Activated T-helper 2 cell treated with anti-CD3 and anti-CD28 coated beads, Interferon-gamma antibody, Interleukin-2, Interleukin-4, amounts not matched to agents 10 μg/mL and 5 μg/mL and 100 μg/mL, durations not matched to agents 14 hours and 24 hours and 36 hours (primary cell): ENCODE results near the gene FLNB. TPM values are rescaled to one million over a fixed set of nuclear protein-coding genes. Genes with fewer than 3 reads are reported as not detected.
A peak's percentile ranks its signal among the peaks of the same experiment; 100 is the strongest.

Source experiments
- DNase-seq: peaks from one replicate; pipeline ENCODE4 v3.0.0; 2021; ENCODE audit warnings: low spot score
- H3K27ac Mint-ChIP-seq: one replicate; pipeline ENCODE4 v1.8.0; 2021; ENCODE audit warnings: mixed read lengths
- H3K27me3 Mint-ChIP-seq: one replicate; pipeline ENCODE4 v1.8.0; 2021; ENCODE audit warnings: low read depth, mixed read lengths
- H3K36me3 Mint-ChIP-seq: one replicate; pipeline ENCODE4 v1.8.0; 2021; ENCODE audit warnings: low read depth, mixed read lengths
- H3K4me1 Mint-ChIP-seq: one replicate; pipeline ENCODE4 v1.8.0; 2021; ENCODE audit warnings: low read depth, mixed read lengths
- H3K4me3 Mint-ChIP-seq: one replicate; pipeline ENCODE4 v1.8.0; 2021; ENCODE audit warnings: low read depth, mild to moderate bottlenecking, moderate library complexity, mixed read lengths
- H3K9me3 Mint-ChIP-seq: one replicate; pipeline ENCODE4 v1.8.0; 2021; ENCODE audit warnings: mixed read lengths
- intact Hi-C: fragments of 100-400 bp; cut with micrococcal nuclease; formaldehyde crosslinking; loops from one replicate; pipeline ENCODE4 v1.15.1; 2023
- total RNA-seq: library from RNA; stranded (reverse); gene quantifications from 2 replicates; pipeline ENCODE4 v1.2.3, GENCODE V29; 2022

Gene FLNB
- total RNA-seq, 1 donor from 2014 or later = 35.6 TPM

GRCh38 chr3:58107597-58107996, 99.4 kb downstream of the FLNB start:
- DNase-seq = no peak
- peaks cover 46% of the 10 kb centered on the region for H3K36me3 Mint-ChIP-seq
- H3K27me3 Mint-ChIP-seq = no peaks in the 10 kb centered on the region
- H3K4me1 Mint-ChIP-seq = peaks cover 2% of the 10 kb centered on the region
- no peaks in the 10 kb centered on the region for H3K9me3 Mint-ChIP-seq
- intact Hi-C loops = no loop called here
- no peak overlapping the region for H3K27ac Mint-ChIP-seq
- H3K4me3 Mint-ChIP-seq = no peak overlapping the region

DNA sequence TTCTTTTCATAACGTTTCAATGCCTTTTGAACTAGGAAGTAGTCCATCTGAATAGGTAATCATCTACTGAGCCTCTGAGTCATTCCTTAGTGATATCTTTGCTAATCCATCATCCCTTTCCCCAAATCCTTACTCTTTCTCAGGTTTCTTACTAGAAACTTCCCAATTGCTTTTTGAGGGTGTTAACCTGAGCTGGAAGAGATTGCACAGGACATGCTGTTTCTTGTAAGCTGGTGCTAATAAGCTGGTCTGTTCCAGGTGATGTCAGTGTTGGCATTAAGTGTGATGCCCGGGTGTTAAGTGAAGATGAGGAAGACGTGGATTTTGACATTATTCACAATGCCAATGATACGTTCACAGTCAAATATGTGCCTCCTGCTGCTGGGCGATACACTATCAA, 101.5 kb downstream of the FLNB start:
- DNase-seq = no peak
- H3K4me1 Mint-ChIP-seq = peaks cover 2% of the 10 kb centered on the region
- H3K27ac Mint-ChIP-seq = no peak overlapping the region
- H3K36me3 Mint-ChIP-seq = peaks cover 52% of the 10 kb centered on the region
- no peaks in the 10 kb centered on the region for H3K27me3 Mint-ChIP-seq
- H3K9me3 Mint-ChIP-seq = no peaks in the 10 kb centered on the region
- intact Hi-C loops = no loop called here
- no peak overlapping the region for H3K4me3 Mint-ChIP-seq

- no peak for DNase-seq
- intact Hi-C loops = no loop called here
- Mint-ChIP-seq H3K27me3 (no peaks in the 10 kb centered on the region), H3K36me3 (peaks cover 58% of the 10 kb centered on the region), H3K4me1 (peaks cover 17% of the 10 kb centered on the region), H3K4me3 (no peak overlapping the region), H3K9me3 (no peaks in the 10 kb centered on the region), H3K27ac (no peak overlapping the region)
These were observed 103.4 kb downstream of the FLNB start for GRCh38 chr3:58111513-58112184.

GRCh38 chr3:58112185-58112535, 103.9 kb downstream of the FLNB start:
- peaks cover 20% of the 10 kb centered on the region for H3K4me1 Mint-ChIP-seq

DNA sequence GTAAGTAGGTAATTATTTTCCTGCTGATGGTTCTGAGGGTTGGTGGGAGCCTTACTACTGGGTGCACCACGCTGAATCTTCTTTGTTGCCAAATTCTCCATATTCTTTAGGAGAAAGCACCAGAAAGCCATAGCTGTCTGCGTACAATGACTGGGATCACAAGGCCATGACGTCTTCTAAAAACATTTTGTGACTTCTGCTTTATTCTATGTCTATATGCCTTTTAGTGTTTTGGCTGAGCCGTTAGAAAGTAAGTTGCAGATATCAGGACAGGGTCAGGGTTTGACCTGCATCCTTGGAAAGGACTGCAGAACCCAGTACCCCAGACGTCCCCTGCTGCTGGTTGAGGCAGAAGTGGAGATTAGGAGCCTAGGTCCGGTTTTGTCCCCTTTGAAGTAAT, 107.0 kb downstream of the FLNB start:
- Mint-ChIP-seq H3K4me3 (no peak overlapping the region), H3K4me1 (peaks cover 20% of the 10 kb centered on the region), H3K27me3 (no peaks in the 10 kb centered on the region), H3K27ac (no peak overlapping the region), H3K36me3 (peaks cover 44% of the 10 kb centered on the region), H3K9me3 (no peaks in the 10 kb centered on the region)
- DNase-seq = no peak
- intact Hi-C loops = loop anchor here (5.0 kb wide), 1 partner anchor 108 kb away; the partner anchor contains the start of gene FLNB

More at GRCh38 chr3:58112185-58112535, 103.9 kb downstream of the FLNB start:
- peaks cover 57% of the 10 kb centered on the region for H3K36me3 Mint-ChIP-seq
- H3K9me3 Mint-ChIP-seq = no peaks in the 10 kb centered on the region
- H3K27ac Mint-ChIP-seq = no peak overlapping the region
- H3K4me3 Mint-ChIP-seq = no peak overlapping the region
- intact Hi-C loops = no loop called here
- no peak for DNase-seq
- H3K27me3 Mint-ChIP-seq = no peaks in the 10 kb centered on the region

DNA sequence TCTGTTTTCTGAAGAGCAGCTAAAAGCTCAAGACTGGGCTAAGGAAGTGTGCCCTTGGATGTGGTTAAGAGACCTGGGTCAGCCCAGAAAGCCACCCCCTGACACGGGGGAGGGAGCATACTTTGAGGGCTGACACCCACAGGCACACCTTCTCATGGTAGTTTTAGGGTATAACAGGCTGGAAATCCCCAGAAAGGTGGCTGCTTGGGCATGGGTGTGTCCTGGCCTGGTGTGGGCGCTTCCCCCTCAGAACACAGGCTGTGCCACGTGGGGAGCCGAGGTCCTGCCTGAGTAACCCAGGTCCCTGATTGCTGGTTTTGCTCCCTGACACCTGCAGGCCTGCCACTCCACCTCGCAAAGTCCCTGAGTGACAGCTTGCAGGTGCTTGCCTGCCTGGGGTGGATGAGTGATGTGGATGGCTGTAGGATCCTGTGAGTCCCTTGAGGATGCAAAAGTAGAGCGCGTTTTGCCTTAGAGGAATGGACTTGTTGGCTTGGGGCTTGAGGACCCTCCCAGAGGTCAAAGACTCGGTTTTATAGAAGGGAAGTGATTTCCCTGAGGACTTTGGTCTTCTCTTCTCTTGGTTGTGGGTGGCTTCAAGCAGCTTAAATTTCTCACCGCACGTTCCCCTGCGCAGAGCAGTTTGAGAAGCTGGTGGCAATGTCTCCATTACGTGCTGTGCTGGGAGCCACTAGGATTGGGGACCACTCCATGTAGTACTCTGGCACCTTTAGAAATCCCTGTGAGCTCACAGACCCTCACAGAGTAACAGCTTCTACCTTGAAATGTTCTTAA, 108.1 kb downstream of the FLNB start:
- intact Hi-C loops = loop anchor here (5.0 kb wide), 1 partner anchor 109 kb away; the partner anchor contains the start of gene FLNB
- DNase-seq = peak; percentile 35
- Mint-ChIP-seq H3K4me3 (no peak overlapping the region), H3K36me3 (peaks cover 39% of the 10 kb centered on the region), H3K27ac (peak overlapping the region; percentile 65), H3K27me3 (no peaks in the 10 kb centered on the region), H3K9me3 (no peaks in the 10 kb centered on the region), H3K4me1 (peaks cover 20% of the 10 kb centered on the region)

GRCh38 chr3:58116985-58117384, 108.8 kb downstream of the FLNB start:
- DNase-seq = no peak
- Mint-ChIP-seq H3K27me3 (no peaks in the 10 kb centered on the region), H3K4me1 (peaks cover 18% of the 10 kb centered on the region), H3K9me3 (no peaks in the 10 kb centered on the region), H3K4me3 (no peak overlapping the region), H3K36me3 (peaks cover 33% of the 10 kb centered on the region), H3K27ac (no peak overlapping the region)
- intact Hi-C loops = loop anchor here (5.0 kb wide), 1 partner anchor 110 kb away; the partner anchor contains the start of gene FLNB

DNA sequence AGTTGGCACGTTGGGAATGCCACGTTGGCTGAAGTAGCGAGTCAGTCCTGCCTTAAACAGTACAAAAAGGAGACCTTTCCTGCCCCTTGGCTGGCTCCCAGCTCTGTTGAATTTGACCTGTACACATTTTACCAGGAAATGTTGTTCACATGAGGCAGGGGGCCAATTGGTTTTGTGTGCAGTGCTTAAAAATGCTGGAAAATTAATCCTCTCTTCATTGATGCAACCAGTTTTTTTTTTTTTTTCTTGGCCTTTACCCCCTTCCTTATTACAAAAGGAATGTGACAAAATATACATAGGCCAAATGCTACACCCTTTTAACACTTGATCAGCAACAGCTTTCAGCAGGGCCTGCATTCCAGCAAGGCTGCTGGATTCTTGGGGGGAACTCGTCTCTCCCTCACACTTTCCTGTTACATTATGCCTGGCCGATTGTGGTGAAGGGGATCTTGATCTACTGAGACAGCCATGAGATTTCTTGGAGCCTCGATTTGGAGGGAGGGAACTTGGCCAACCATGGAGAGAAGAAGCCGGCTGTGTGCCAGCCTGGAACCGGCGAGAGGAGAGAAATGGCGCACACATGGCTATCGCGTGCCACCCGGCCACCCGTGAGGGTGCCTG, 109.4 kb downstream of the FLNB start:
- H3K4me1 Mint-ChIP-seq = peaks cover 18% of the 10 kb centered on the region
- peaks cover 30% of the 10 kb centered on the region for H3K36me3 Mint-ChIP-seq
- no peak overlapping the region for H3K27ac Mint-ChIP-seq
- intact Hi-C loops = loop anchor here (5.0 kb wide), 1 partner anchor 110 kb away; the partner anchor contains the start of gene FLNB
- no peak for DNase-seq
- H3K4me3 Mint-ChIP-seq = no peak overlapping the region
- no peaks in the 10 kb centered on the region for H3K27me3 Mint-ChIP-seq
- no peaks in the 10 kb centered on the region for H3K9me3 Mint-ChIP-seq

- Mint-ChIP-seq H3K27ac (no peak overlapping the region), H3K36me3 (peaks cover 28% of the 10 kb centered on the region), H3K9me3 (no peaks in the 10 kb centered on the region), H3K4me3 (no peak overlapping the region), H3K27me3 (no peaks in the 10 kb centered on the region), H3K4me1 (peaks cover 18% of the 10 kb centered on the region)
- no peak for DNase-seq
- intact Hi-C loops = loop anchor here (5.0 kb wide), 1 partner anchor 112 kb away; the partner anchor contains the start of gene FLNB
These were observed 111.0 kb downstream of the FLNB start for GRCh38 chr3:58119186-58119585.

- H3K4me1 Mint-ChIP-seq = peaks cover 16% of the 10 kb centered on the region
- no peak overlapping the region for H3K27ac Mint-ChIP-seq
- H3K36me3 Mint-ChIP-seq = peaks cover 34% of the 10 kb centered on the region
- no peaks in the 10 kb centered on the region for H3K9me3 Mint-ChIP-seq
- H3K27me3 Mint-ChIP-seq = no peaks in the 10 kb centered on the region
- intact Hi-C loops = no loop called here
- no peak for DNase-seq
- no peak overlapping the region for H3K4me3 Mint-ChIP-seq
These were observed 112.0 kb downstream of the FLNB start for GRCh38 chr3:58120075-58120812.

- Mint-ChIP-seq H3K27me3 (no peaks in the 10 kb centered on the region), H3K36me3 (peaks cover 39% of the 10 kb centered on the region), H3K9me3 (no peaks in the 10 kb centered on the region), H3K27ac (no peak overlapping the region), H3K4me3 (no peak overlapping the region), H3K4me1 (peaks cover 6% of the 10 kb centered on the region)
- DNase-seq = no peak
- intact Hi-C loops = no loop called here
These were observed 113.0 kb downstream of the FLNB start for GRCh38 chr3:58121183-58121582.

DNA sequence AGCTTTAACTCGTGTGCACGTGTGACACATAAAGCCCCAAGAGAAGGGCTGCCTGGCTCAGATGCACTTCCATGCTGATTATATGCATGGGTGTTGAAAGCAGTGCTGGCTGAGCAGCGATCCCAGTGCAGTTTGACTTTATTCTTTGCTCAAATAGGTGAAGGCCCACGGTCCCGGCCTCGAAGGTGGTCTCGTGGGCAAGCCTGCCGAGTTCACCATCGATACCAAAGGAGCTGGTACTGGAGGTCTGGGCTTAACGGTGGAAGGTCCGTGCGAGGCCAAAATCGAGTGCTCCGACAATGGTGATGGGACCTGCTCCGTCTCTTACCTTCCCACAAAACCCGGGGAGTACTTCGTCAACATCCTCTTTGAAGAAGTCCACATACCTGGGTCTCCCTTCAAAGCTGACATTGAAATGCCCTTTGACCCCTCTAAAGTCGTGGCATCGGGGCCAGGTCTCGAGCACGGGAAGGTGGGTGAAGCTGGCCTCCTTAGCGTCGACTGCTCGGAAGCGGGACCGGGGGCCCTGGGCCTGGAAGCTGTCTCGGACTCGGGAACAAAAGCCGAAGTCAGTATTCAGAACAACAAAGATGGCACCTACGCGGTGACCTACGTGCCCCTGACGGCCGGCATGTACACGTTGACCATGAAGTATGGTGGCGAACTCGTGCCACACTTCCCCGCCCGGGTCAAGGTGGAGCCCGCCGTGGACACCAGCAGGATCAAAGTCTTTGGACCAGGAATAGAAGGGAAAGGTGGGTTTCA, 114.9 kb downstream of the FLNB start:
- no peak for DNase-seq
- H3K4me1 Mint-ChIP-seq = no peaks in the 10 kb centered on the region
- H3K27me3 Mint-ChIP-seq = no peaks in the 10 kb centered on the region
- H3K36me3 Mint-ChIP-seq = peaks cover 56% of the 10 kb centered on the region
- no peak overlapping the region for H3K4me3 Mint-ChIP-seq
- no peak overlapping the region for H3K27ac Mint-ChIP-seq
- H3K9me3 Mint-ChIP-seq = no peaks in the 10 kb centered on the region
- intact Hi-C loops = no loop called here
